Measurements from ENCODE around the gene PDE6B.

DNA sequence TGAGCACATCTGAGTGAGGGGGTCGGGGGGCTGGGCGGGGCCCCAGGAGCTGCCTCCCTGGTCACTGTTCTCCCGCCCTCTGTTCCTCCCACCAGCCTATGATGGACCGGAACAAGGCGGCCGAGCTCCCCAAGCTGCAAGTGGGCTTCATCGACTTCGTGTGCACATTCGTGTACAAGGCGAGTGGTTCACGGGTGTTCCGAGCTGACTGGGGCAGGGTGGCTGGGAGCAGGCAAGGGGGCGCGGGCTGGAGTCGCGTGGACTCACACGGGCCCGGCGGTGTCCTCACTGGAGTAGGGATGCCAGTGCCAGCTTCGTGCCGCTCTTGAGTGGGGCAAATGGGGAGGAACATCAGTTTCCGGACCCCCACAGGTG, 41.0 kb downstream of the PDE6B start:
- TF ChIP-seq, protein P1, sequence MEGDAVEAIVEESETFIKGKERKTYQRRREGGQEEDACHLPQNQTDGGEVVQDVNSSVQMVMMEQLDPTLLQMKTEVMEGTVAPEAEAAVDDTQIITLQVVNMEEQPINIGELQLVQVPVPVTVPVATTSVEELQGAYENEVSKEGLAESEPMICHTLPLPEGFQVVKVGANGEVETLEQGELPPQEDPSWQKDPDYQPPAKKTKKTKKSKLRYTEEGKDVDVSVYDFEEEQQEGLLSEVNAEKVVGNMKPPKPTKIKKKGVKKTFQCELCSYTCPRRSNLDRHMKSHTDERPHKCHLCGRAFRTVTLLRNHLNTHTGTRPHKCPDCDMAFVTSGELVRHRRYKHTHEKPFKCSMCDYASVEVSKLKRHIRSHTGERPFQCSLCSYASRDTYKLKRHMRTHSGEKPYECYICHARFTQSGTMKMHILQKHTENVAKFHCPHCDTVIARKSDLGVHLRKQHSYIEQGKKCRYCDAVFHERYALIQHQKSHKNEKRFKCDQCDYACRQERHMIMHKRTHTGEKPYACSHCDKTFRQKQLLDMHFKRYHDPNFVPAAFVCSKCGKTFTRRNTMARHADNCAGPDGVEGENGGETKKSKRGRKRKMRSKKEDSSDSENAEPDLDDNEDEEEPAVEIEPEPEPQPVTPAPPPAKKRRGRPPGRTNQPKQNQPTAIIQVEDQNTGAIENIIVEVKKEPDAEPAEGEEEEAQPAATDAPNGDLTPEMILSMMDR (IDR thresholded peaks at IDR 0.05 in 8 of 11, conservative IDR thresholded peaks at IDR 0.05 in 3 of 11) = no peak
- no peak for TF ChIP-seq POLR2A (IDR thresholded peaks at IDR 0.05)
